SU-DHL-6 (cell line): Measurements from ENCODE around the gene FRAS1.

Source experiments
- EZH2phosphoT487 ChIP-seq: fragments of 200-600 bp; sonication (generic), shearing (Covaris generic); conservative IDR thresholded peaks from 2 replicates; pipeline ENCODE4 v1.6.1; 2018; ENCODE audit warnings: mild to moderate bottlenecking, antibody characterized with exemption, low read length, moderate library complexity, mixed read lengths
- TF ChIP-seq, protein P1 (sequence below): fragments of 200-600 bp; sonication (generic); IDR thresholded peaks from one replicate; pipeline ENCODE4 v1.5.1; 2017; ENCODE audit warnings: antibody characterized with exemption, mild to moderate bottlenecking, low read length, moderate library complexity; ENCODE audit not compliant: insufficient read depth, poor library complexity, severe bottlenecking

DNA sequence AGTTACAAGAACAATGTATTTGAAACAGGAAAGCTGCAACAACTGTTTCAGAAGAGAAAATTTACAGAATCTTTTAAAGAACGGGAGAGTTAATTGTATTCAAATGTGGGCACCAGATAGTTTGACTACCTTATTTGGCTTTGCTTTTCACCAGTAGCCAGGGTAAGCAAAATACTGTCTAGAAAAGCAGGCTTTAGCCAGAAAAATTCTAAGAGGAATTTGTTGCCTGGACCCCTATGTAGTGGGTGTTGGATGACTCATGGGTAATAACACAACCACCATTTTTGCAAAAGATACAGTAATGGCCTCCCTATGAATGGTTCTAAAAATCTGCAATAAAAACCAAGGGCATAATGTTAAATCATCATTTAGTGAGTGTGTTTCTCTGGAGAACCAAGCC lies 261.0 kb downstream of the FRAS1 start:
- TF ChIP-seq EZH2phosphoT487, result no peak
- TF ChIP-seq, protein P1, sequence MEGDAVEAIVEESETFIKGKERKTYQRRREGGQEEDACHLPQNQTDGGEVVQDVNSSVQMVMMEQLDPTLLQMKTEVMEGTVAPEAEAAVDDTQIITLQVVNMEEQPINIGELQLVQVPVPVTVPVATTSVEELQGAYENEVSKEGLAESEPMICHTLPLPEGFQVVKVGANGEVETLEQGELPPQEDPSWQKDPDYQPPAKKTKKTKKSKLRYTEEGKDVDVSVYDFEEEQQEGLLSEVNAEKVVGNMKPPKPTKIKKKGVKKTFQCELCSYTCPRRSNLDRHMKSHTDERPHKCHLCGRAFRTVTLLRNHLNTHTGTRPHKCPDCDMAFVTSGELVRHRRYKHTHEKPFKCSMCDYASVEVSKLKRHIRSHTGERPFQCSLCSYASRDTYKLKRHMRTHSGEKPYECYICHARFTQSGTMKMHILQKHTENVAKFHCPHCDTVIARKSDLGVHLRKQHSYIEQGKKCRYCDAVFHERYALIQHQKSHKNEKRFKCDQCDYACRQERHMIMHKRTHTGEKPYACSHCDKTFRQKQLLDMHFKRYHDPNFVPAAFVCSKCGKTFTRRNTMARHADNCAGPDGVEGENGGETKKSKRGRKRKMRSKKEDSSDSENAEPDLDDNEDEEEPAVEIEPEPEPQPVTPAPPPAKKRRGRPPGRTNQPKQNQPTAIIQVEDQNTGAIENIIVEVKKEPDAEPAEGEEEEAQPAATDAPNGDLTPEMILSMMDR, result no peak
